ENCODE results near the gene PAX6.

PAX6 gene

DNA sequence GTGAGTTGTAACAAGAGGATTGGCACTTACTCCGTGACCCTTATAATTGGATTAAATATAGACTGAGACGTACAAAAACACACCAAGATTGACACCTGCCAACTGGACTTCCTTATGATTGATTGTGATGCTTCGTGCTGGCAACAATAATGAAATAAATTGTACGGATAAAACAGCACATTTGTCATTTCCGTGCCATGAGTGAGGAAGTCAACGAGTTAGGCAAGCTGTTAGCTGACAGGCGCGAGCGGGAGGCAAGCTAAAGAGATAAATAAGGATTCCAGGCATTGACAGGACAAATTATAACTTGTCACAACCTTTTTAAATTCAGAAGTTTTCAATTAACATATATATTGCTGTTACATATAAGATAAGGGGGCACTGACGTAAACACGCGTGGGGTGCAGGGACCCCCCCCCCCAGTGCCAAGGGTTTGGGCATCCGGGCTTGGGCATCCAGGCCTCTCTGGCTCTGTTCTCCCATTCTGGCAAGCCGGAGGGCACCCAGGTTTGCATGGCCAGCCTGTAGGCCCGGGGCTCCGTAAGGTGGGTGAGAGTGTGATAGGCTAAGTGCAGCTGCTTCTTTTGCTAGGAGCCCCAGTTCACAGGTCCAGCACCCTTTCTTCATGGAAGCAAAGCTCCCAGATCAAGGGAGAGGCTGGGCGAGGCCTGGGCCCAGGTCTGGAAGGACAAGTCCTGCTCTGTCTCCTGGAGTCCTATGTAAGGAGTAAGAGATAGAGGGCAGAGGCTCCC is 11.2 kb upstream of the PAX6 start:
- no peak for DNase-seq

DNA sequence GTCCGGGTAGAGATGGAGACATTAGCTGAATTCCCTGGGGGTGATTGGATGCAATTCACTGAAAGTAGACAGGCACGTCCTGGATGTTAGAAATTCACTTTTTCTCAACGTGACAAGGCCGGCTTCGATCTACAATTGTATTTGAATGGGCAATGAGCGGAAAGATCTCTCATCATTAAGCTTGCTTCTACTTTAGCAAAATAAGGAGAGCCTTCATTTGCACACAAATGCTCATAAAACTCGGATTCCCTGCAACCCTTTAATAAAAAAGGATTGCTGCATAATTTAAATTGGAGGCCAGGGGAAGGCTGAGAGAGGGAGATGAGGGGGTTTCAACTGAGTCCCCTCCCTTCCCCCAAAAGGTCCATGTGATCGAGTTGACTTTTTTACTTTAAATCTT is 10.6 kb upstream of the PAX6 start:
- DNase-seq = no peak

DNA sequence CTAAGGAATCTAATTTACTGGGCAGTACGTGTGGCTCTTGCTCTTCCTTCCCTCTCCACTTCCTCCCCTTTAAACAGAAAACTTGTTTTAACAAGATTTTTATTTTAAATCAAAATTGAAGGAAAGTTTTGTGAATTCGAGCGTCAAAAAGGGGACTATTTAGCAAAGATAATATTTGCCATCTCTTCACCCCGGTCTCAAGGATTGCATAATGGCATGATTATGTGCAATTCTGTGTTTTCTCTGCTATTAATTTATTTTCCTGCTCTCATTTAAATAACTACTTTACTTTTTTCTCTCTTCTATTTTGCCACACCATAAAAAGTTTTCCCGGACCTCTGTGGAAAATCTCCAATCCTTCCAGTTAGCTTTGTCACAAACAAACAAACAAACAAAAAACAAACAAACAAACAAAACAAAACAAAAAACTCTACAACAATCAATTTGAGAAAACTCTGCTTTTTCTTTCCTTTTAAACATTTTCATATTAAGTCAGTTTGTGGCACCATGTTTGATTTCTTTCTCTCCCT is 10.2 kb upstream of the PAX6 start:
- DNase-seq = no peak

DNA sequence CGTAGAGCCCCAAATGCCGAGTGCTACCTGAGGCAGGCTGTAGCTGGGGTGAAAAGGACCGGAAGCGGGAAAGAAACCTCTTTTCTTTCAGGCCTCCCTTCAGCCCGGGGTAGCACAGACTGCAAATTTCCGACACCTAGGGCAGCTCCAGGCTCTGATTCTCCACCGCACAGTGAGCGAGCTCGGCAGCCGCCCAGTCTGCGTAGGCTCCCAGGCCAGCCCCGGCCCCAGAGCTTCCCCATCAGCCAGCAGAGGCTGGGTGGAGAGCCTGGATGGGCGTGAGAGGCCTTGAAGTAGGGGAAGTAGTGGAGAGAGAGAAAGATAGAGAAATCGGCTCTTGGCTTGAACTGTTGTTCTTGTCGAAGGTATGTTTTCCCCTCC is 9.3 kb upstream of the PAX6 start:
- no peak for DNase-seq

DNA sequence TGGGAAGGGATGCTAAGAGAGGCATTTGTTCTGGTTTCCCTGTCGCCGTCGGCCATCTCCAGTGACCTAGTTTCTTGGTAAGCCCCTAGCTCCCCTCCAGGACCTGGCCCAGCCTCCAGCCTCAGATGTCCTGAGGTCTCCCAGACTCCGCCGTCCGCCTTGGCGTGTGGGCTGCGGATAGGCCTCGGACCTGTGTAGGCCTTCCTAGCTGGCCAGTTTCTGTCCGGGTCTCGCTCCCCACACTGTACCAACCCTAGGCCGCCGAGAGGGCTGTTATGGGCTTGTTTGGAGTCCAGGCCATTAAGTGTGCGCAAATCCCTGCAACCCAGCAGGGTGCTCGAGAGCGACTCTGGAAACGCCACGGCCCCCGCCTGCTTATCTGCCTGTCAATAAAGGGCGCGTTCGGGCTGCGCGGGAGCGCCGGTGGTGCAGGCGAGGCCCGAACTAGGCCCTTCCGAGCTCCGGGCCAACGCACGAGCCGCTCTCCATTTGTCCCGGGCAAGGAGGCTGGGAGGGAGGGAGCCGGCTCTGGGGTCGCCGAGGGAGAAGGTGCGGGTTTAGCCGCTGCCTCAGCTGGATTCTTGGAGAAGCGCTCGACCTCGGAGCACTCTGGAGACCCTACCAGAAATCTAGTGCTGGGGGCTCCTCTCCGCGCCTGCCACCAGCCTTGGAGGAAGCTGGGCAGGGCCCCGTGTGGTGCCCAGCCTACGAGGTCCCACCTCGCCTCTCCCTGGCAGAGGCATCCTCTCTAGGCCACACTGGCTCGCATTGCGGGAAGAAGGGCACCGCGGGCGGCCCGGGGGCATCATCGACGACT is 8.7 kb upstream of the PAX6 start:
- no peak for DNase-seq

DNA sequence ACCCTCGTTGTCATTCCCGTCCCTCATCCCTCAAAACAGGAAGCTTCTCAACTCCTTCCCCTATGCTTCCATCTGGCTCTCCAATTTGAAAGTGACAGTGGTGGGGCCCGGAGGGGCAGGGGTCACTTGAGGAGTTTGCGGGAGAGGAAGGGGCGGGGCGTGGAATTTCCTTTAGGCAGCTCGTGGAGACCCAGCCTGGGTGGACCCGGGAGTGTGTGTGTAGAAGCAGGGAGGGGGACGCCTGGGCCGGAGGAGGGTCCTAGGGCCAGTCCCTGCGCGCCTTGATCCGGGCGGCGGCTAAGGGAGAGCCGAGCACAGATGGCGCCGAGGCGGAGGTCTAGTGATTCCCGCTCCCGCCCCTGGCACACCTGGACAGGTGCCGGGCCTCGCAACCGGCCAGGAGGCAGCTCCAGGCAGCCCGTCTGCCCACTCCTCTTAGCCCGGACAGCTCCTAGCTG is 7.8 kb upstream of the PAX6 start:
- DNase-seq = no peak

DNA sequence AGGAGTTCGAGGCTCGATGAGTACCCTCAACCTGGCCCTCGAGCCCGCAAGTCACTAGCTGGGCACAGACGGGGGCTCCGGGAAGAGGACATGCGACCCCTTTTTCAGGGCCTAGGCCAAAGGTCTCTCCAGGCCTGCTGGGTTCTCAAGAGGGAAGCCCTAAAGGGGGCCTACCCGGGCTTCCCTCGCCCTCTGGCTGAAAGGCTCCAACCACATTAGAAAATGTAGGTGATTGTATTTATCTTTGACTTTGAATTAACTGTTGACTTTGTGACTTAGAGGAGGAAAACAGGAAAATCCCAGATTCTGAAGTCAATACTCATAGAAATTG is 7.3 kb upstream of the PAX6 start:
- DNase-seq = no peak

DNA sequence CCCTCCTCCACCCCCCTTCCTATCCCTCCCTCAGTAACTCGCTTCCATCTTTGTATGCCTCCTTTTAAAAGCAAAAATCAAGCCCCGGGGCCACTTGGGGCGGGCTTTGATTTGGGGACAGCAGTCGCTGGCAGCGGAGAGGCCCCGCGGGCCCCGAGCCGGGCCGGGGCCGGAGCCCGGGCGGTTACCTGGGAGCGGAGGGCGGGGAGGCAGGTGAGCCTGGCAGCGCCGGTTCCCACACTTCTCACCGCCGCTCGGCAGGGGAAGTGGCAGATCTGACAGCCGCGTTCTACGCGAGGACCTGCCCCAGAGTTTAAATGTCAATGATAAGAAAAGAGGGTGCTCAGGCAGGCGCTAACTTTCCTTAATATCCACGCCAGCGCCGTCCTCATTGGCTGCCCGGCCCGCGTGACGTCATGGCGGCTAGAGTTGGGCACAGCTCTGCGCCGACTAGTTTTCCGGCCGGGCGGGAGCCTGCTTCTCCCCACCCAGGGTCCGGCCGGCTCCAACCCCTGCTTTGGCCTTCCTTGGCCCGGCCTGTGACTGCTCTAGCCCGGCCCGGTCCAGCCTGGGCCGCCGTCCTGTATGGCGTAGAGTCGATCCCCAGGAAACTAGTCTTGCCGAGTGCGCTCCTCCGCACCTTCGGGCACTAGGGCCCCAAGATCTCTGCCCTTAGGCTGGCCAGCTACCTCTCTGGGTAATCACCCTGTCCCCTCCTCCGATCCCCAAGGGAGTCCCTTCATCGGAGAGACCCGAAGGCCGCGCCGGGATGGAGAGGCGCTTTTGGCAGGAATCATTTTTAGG is 6.7 kb upstream of the PAX6 start:
- no peak for DNase-seq

DNA sequence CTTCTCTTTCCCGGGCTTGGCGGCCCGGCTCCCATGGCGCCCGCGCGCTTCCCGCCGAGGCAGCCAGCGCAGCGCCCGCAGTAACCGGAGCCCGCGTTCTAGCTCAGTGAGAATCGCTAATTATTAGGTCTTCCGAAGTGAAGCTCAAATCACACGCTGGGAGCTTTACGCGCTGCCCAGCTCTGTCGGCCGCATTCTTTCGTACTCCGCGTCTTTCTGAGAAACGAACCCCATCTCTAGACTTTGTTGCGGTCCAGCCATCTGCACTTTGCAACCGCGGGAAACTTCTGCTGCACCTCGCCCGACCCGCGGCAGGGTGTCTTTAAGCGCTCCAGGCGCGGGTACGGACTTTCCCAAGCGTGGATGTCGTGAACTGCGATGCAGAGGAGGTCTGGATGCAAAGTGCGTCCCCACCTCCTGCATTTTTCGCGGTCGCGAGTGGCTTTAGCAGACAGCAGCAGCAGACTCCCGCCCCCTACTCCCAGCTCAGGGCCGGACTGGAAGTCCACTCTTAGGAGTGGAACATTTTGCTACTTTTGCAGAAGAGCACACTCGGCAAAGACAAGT is 6.0 kb upstream of the PAX6 start:
- no peak for DNase-seq

DNA sequence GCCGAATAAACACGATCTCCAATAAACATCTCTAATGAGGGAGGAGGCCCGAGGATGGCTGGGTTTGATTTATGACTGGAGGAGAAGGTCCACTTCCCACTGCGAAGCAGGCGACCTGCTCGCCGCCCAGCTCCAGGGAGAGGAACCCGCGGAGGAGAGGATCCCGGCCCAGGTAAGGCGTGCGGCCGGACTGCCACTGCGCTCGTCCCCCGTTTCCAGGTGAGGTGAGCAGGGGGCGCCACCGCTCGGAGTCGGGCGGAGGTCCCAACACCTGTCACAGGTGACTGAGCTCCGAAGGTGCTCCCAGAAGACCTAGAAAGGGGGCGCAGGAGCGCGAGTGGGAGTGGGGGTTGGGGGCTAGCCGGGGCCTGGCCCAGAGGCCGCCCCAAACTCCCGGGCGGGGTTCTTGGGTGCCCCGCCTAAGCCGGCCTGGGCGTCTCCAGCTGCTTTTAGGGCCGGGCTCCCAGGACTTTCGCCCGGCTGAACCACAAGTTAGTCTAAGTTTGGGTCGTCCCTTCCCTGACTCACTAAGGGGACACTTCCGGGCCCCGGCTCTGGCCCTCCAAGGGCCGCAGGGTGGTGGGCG is 5.4 kb upstream of the PAX6 start:
- no peak for DNase-seq

DNA sequence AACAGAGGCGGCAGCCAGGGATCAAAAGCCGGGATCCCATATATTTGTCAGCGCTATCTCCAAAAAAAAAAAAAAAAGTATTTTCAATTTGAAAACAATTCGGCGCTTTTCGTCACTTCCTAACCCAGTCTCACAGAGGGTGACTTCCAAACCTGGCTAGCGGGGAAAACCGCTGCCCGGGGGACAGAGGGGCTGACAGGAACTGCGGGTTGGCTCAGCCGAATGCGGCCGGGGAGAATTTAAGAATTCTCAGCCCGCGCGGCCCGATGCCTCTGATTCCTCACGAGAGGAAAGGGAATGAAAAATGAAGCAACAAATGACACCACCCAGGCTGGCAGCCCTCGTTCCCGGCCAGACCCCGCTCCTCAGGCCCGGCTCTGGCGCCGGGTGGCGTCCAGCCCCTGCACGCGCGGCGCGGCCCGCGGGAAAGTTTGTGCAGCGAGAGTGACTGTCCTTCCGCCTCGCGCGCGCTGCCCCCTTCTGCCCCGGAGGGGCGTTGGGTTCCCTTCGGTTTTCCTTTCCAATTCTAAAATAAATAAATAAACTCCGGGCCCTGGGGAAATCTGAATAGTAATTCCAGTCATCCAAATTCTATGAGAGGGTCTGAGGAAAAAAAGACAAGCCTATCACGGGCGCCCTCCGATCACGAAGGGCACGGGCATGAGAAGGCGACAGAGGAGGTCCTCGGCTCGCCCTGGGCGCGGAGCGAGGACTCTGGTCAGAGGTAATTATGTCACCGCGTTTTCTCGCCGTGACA is 4.8 kb upstream of the PAX6 start:
- no peak for DNase-seq

DNA sequence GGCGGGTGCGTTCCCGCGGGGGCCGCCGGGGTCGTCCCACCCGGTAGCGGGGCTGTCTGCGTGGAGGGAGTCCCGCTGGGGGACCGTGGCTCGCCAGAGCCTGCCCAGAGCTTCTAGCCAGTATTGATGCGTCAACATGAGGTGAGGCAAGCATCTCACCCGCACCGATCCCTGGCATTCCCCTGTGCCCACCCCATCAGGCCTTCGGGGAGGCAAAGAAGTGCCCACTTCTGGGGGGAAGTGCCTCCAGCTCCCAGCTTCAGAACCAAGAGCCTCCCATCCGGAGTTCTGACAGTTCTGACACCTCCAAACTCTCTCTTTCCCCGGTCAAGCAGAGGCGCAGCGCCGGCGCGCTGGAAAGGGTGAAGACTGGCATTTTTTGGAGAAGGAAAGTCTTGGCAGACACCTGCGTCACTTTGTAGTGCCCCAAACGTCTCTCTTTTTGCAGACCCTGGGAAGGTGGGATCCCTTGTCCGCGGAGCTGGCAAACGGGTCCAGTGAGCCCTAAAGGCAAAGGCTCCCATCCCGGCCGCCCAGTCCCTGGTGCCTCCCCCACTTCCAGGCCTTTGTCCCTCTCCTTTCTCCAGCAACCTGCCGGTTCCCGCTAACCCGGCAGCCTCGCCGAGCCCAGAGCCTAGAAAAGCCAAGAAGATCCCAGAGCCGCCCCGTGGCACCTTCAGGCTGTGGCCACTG is 3.2 kb upstream of the PAX6 start:
- no peak for DNase-seq

DNA sequence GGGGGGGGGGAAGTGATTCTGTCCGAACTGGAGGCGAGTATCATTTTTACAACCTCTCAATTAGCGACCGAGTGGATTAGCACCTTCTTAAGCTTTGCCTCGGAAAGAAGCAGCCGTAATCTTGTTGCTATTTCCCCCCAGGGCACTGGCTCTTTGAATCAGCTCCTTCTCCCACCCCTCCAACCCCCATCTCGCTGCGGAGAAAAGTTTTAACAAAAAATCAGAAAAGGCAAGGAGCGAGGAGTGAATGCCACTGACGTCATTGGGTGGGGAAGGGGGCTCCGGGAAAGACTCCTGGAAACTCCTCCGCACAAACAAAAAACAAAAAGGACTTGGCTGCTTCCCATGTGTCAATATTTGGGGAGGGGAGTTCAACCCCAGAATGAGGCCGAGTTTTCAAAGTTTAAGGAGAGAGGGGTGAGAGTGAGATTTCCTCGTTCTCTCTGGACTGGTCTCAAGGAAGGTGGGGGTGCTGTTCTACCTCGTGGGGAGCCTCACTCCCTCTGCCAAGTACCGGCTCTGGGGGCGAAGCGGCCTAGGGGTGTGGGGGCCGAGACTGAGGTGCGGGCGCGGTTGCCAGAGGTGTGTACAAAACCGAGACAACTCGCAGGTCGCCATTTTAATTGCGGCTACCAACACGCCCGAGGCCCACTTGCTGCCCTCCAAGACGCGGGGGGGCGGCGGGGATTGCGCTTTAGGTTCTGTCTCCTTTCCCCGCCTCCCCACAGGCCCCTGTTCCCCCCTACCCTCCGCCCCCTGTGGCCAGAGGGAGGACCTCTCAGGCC is 2.5 kb upstream of the PAX6 start:
- no peak for DNase-seq

DNA sequence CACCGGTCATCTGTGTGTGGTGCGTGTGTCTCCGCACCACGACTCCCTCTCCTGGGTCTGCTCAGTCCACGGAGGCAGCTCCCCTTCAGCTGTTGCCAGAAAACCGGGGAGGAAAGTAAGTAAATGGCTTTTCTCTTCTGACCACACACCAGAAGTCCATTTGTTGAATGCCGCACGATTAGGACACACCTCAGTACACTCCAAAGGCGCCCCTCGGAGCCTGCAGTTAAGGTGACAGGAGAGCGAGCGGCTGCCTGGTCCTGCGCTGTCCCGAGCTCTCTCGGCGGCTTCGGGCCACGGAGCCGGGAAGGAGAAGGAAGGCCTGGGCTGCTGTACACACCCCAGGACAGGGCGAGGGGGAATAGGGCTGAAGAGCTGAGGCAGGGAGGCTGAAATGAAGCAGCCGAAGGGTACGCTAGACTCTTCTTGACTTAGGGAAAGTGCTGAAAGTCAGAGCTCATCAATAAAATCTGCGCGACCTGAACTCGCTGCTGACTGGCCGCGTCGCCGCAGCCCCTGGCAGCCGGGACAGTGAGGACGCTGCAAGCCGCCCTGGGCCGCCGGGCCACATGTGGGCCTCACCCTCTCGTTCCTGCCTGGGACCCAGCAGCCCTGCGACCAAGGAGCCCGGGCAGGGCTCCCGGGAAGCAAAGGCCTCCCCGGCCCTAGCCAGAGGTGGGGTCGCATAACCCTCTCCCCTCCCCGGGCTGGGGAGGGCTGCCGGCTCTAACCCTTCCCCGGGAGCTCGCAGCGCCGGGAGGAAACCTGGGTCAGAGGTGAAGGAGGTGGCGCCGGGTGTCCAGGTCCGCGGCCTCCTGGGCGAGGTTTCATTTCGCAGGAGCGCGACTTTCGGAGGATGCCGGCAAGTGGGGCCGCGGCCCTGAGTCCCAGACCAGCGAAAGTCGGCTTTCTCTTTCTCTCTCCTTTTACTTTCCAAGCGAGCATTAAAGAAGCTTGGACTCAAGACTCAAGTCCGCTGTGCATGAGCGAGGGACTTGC is 1.6 kb upstream of the PAX6 start:
- no peak for DNase-seq

DNA sequence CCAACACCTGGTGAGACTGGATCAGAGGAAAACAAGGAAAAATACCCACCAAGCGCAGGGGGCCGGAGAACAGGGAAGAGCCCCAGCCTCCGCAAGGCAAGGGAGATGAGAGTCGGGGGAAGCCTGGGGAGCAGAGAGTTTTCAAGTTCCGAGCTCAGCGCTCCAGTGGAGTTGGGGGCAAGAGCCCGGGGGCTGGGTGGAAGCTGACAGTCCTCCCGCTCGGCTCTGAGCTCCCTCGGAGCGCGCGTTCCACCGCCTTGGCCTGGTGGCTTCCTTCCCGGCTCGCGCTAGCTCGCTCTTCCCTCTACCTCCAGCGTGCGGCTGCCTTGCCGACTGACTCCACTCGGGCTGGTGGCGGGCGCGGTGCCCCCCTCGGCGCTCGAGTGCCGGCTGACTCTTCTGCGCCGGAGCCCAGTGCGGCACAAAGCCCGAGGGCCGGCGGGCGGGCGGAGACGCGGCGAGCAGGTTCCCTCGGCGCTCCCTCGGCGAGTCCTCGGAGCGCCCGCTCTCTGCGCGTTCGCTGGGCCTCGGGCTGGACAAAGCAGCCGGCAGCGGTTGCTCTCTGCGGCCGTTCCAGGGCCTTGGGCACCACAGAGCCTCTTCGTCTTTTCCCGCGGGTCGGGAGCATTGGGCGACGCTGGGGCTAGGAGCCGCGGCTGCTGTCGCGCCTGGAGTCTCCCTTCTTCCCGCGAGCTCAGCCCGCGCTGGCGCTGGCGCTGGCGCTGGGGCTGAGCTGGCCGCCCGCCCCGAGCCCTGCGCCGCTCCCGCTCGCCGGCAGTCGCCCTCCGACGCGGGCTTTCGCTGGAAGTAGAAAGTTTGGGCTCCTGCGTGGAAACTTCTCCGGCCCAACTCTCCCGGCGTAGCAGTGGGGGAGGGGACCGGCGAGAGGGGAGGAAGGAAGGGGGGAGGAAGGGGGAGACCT is 1.0 kb downstream of the PAX6 start:
- DNase-seq = no peak

DNA sequence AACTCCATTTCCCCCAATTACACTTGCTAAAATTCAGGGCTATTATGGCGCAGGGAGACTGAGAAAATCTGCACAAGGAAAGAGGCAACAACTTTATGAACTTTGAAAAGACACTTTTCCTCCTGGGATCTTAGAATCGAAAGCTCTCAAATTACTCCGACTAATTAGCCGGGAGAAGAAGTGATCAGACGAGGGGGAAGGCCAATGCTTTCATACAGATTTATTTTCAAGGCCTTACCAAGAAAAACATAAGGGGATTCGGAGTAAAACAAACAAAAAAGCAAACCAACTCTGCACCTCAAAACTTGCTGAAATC is 1.6 kb downstream of the PAX6 start:
- DNase-seq = no peak

DNA sequence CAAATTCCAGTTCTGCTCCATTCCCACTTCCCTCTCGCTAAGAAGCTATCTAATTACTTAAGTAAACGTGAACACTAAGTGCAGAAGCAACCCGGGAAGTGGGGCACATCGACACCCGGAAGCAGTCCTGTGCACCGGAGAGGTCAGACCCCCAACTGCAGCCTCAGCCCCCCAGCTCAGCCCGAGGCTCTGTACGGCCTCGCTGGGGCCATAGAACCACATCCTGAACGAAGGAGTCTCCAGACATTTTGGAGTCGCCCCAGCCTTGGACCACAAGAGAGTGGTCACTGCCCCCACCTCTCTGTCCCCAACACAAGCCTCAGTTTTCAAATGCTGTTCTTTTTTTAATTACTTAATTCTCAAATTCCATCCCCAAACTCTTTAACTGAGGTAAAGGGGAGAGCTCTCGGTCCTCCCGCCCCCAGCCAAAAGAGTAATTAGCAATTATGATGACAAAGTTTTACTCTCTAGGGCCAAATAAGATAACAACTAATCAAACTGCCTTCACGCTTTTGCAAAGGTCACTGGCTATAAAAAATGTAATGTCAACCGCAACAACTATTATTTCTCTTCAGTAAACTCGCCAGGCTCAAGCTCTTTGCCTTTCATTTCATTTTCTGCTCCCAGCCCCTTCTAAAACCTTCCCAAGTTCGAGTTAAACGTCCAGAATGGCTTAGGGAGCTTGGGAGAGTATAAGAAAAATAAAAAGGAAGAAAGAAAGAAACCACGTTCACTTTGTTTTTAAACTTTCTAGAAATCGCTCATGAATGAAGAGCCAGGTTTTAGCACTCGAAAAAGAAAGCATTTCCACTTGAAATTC is 2.2 kb downstream of the PAX6 start:
- DNase-seq = no peak

Data from activated naive CD4-positive, alpha-beta T cell treated with Interleukin-2 at 50 U/mL for 16 hours (primary cell).